ENCODE data around the gene PRMT7.

The PRMT7 gene

DNA sequence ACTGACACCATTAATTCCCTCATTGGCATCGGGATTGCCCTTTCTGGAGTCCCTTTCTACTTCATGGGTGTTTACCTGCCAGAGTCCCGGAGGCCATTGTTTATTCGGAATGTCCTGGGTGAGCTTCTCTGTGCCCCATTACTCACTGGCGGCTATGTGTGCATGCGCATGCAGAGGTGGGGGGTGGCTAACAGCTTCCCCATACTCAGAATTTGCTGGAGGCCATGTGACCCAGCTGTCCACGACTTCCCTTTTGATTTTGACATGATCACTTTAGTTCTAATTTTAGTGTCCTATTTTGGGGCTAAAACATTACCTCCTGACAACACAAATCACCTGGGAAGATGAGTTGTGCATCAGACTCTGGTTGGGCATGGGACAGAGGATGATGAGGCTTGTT, 14.1 kb upstream of the PRMT7 start:
- H3K36me3 ChIP-seq (ENCODE audit: insufficient read depth, low read length), result peaks cover 93% of the 10 kb centered on the region; the same call in 1 of the 2 replicates
- no peaks in the 10 kb centered on the region for H4K20me1 ChIP-seq (ENCODE audit: insufficient read depth, low read length, poor library complexity, severe bottlenecking)

GRCh38 chr16:68297908-68298307, 12.9 kb upstream of the PRMT7 start:
- H3K4me2 ChIP-seq (ENCODE audit: low read depth, low read length, poor library complexity, severe bottlenecking), result no peak overlapping the region
- no peaks in the 10 kb centered on the region for H3K9me3 ChIP-seq (ENCODE audit: insufficient read depth, low read depth, low read length)
- TF ChIP-seq, protein P1, sequence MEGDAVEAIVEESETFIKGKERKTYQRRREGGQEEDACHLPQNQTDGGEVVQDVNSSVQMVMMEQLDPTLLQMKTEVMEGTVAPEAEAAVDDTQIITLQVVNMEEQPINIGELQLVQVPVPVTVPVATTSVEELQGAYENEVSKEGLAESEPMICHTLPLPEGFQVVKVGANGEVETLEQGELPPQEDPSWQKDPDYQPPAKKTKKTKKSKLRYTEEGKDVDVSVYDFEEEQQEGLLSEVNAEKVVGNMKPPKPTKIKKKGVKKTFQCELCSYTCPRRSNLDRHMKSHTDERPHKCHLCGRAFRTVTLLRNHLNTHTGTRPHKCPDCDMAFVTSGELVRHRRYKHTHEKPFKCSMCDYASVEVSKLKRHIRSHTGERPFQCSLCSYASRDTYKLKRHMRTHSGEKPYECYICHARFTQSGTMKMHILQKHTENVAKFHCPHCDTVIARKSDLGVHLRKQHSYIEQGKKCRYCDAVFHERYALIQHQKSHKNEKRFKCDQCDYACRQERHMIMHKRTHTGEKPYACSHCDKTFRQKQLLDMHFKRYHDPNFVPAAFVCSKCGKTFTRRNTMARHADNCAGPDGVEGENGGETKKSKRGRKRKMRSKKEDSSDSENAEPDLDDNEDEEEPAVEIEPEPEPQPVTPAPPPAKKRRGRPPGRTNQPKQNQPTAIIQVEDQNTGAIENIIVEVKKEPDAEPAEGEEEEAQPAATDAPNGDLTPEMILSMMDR (conservative IDR thresholded peaks at IDR 0.05; ENCODE audit: low read length), result no peak
- no peak for TF ChIP-seq EZH2phosphoT487 (IDR thresholded peaks at IDR 0.05; ENCODE audit: borderline replicate concordance)
- H3K4me3 ChIP-seq (ENCODE audit: low read length, poor library complexity, severe bottlenecking), result no peak overlapping the region
- H3K9me2 ChIP-seq (replicated peaks; ENCODE audit: low read depth, low read length), result no peaks in the 10 kb centered on the region
- no peaks in the 10 kb centered on the region for H3F3A ChIP-seq (ENCODE audit: low read depth)
- no peak overlapping the region for H3K9ac ChIP-seq (ENCODE audit: low read depth, low read length, poor library complexity, severe bottlenecking)
- H2AFZ ChIP-seq (ENCODE audit: low read length), result no peak overlapping the region
- no peaks in the 10 kb centered on the region for H3K27me3 ChIP-seq (ENCODE audit: insufficient read depth, low read length, poor library complexity, severe bottlenecking)
- peaks cover 93% of the 10 kb centered on the region for H3K36me3 ChIP-seq (ENCODE audit: insufficient read depth, low read length)
- no peaks in the 10 kb centered on the region for H3K4me1 ChIP-seq (ENCODE audit: insufficient read depth, low read length, poor library complexity, severe bottlenecking)
- H3K79me2 ChIP-seq (ENCODE audit: insufficient read depth, low read length), result peaks cover 1% of the 10 kb centered on the region; the same call in 1 of the 2 replicates
- H4K20me1 ChIP-seq (ENCODE audit: insufficient read depth, low read length, poor library complexity, severe bottlenecking), result no peaks in the 10 kb centered on the region

More for the DNA sequence above, 14.1 kb upstream of the PRMT7 start:
- H3K79me2 ChIP-seq (ENCODE audit: insufficient read depth, low read length), result peaks cover 8% of the 10 kb centered on the region; the same call in 1 of the 2 replicates
- H3K9me2 ChIP-seq (replicated peaks; ENCODE audit: low read depth, low read length), result no peaks in the 10 kb centered on the region
- TF ChIP-seq, protein P1 (conservative IDR thresholded peaks at IDR 0.05; ENCODE audit: low read length), result no peak
- TF ChIP-seq EZH2phosphoT487 (IDR thresholded peaks at IDR 0.05; ENCODE audit: borderline replicate concordance), result no peak
- H3K9ac ChIP-seq (ENCODE audit: low read depth, low read length, poor library complexity, severe bottlenecking), result no peak overlapping the region
- no peaks in the 10 kb centered on the region for H3K4me1 ChIP-seq (ENCODE audit: insufficient read depth, low read length, poor library complexity, severe bottlenecking)
- no peaks in the 10 kb centered on the region for H3K9me3 ChIP-seq (ENCODE audit: insufficient read depth, low read depth, low read length)
- no peaks in the 10 kb centered on the region for H3K27me3 ChIP-seq (ENCODE audit: insufficient read depth, low read length, poor library complexity, severe bottlenecking)
- no peak overlapping the region for H3K4me2 ChIP-seq (ENCODE audit: low read depth, low read length, poor library complexity, severe bottlenecking)
- no peaks in the 10 kb centered on the region for H3F3A ChIP-seq (ENCODE audit: low read depth)
- no peak overlapping the region for H3K4me3 ChIP-seq (ENCODE audit: low read length, poor library complexity, severe bottlenecking)
- no peak overlapping the region for H2AFZ ChIP-seq (ENCODE audit: low read length)

DNA sequence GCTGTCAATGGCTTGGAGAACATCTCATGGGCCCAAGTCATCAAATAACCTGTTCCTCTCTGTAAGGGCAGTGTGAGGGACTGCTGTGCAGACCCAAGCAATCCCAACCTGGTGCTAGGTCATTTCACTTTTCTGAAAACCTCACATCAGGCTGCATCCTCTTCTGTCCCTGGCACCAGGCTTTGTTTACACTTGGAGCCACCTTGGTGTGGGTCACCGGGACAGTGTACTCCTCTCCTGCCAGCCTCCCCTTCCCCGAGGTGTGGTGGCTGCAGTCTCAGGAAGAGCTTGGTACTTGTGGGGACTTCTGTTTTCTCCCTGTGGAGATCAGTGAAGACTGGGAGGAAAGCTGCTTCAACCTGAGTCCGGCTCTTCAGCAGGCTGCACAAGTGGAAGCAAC, 12.5 kb upstream of the PRMT7 start:
- TF ChIP-seq, protein P1 (conservative IDR thresholded peaks at IDR 0.05; ENCODE audit: low read length), result no peak
- no peak for TF ChIP-seq EZH2phosphoT487 (IDR thresholded peaks at IDR 0.05; ENCODE audit: borderline replicate concordance)
- H2AFZ ChIP-seq (ENCODE audit: low read length), result no peak overlapping the region
- H3K4me3 ChIP-seq (ENCODE audit: low read length, poor library complexity, severe bottlenecking), result no peak overlapping the region
- no peak overlapping the region for H3K9ac ChIP-seq (ENCODE audit: low read depth, low read length, poor library complexity, severe bottlenecking)
- H4K20me1 ChIP-seq (ENCODE audit: insufficient read depth, low read length, poor library complexity, severe bottlenecking), result no peaks in the 10 kb centered on the region
- H3K79me2 ChIP-seq (ENCODE audit: insufficient read depth, low read length), result no peaks in the 10 kb centered on the region; the same call in 1 of the 2 replicates
- no peak overlapping the region for H3K4me2 ChIP-seq (ENCODE audit: low read depth, low read length, poor library complexity, severe bottlenecking)
- H3F3A ChIP-seq (ENCODE audit: low read depth), result no peaks in the 10 kb centered on the region
- H3K4me1 ChIP-seq (ENCODE audit: insufficient read depth, low read length, poor library complexity, severe bottlenecking), result no peaks in the 10 kb centered on the region
- no peaks in the 10 kb centered on the region for H3K27me3 ChIP-seq (ENCODE audit: insufficient read depth, low read length, poor library complexity, severe bottlenecking)
- peaks cover 93% of the 10 kb centered on the region for H3K36me3 ChIP-seq (ENCODE audit: insufficient read depth, low read length)
- H3K9me2 ChIP-seq (replicated peaks; ENCODE audit: low read depth, low read length), result no peaks in the 10 kb centered on the region
- H3K9me3 ChIP-seq (ENCODE audit: insufficient read depth, low read depth, low read length), result no peaks in the 10 kb centered on the region
